ENCODE data around the gene ATP6AP1.

GRCh38 chrX:154458954-154459778 is 30.7 kb downstream of the ATP6AP1 start:
- TF ChIP-seq EZH2 (IDR thresholded peaks at IDR 0.05; ENCODE audit: low read depth): no peak
- TF ChIP-seq CTCF (conservative IDR thresholded peaks at IDR 0.05): no peak
